T-cell (primary cell): ENCODE measurements around the gene LRP2. TPM values are rescaled to one million over a fixed set of nuclear protein-coding genes. Genes with fewer than 3 reads are reported as not detected.
"Not testable (repeated sequence)": the region's sequence is repeated elsewhere in the genome, so short reads cannot be mapped to it uniquely, and the experiment has no call there.

Experiments
- ATAC-seq, 4 experiments: fragments of 200-7000 bp in 3 of 4; fragments of 150-1000 bp in 1 of 4; cut with Tn5 transposase; replicated peaks in 1 of 4; 1 replicate in 3 of 4; 2 replicates in 1 of 4; pipeline ENCODE4 v1.10.0; 2021; ENCODE audit warnings: moderate library complexity in 3 of 4, mild to moderate bottlenecking in 2 of 4, moderate number of reproducible peaks in 1 of 4
- CTCF ChIA-PET, 2 donors: fragments of 300-600 bp; sonication (Branson Sonifier 250); formaldehyde crosslinking; loops; one replicate each; lab custom pipeline; 2022; ENCODE audit warnings: antibody characterized with exemption in 2 of 2; lab: Charles Lee
- POLR2A ChIA-PET, 2 donors: fragments of 300-600 bp; sonication (Branson Sonifier 250); formaldehyde crosslinking; loops; one replicate each; lab custom pipeline; 2022; ENCODE audit warnings: antibody characterized with exemption in 2 of 2; lab: Charles Lee
- DNase-seq, 35 experiments: peaks; one replicate each; pipeline versions ENCODE4 v3.0.0 to v3.0.0-alpha.2; 2013 to 2023
- H3K27ac ChIP-seq: one replicate; pipeline ENCODE4 v1.5.1; 2013; ENCODE audit warnings: low read length
- H3K27me3 ChIP-seq, 2 experiments: replicated peaks in 1 of 2; 1 replicate in 1 of 2; 2 replicates in 1 of 2; pipeline versions ENCODE4 v1.6.1 to v1.7.0; 2013; ENCODE audit warnings: low read length in 1 of 2, mixed read lengths in 1 of 2; ENCODE audit not compliant: control insufficient read depth in 2 of 2, insufficient read depth in 2 of 2; ENCODE audit errors: extremely low read depth in 1 of 2
- H3K36me3 ChIP-seq, 2 donors: 1 replicate in 1 of 2; 2 replicates in 1 of 2; pipeline versions ENCODE4 v1.6.1 to v1.7.0; 2013; ENCODE audit warnings: low read length in 1 of 2; ENCODE audit not compliant: control insufficient read depth in 2 of 2, insufficient read depth in 1 of 2; ENCODE audit errors: extremely low read depth in 1 of 2
- H3K4me1 ChIP-seq, 2 experiments: 1 replicate in 1 of 2; 2 replicates in 1 of 2; pipeline versions ENCODE4 v1.6.1 to v1.7.0; 2013; ENCODE audit warnings: low read length in 2 of 2, mixed read lengths in 1 of 2; ENCODE audit not compliant: insufficient read depth in 2 of 2, control insufficient read depth in 1 of 2; ENCODE audit errors: extremely low read depth in 1 of 2
- H3K4me3 ChIP-seq, 2 donors: 1 replicate in 1 of 2; 2 replicates in 1 of 2; pipeline versions ENCODE4 v1.5.1 to v1.7.0; 2013; ENCODE audit warnings: mild to moderate bottlenecking in 2 of 2, low read length in 1 of 2, moderate library complexity in 1 of 2; ENCODE audit not compliant: control insufficient read depth in 1 of 2; ENCODE audit errors: extremely low read depth in 1 of 2
- H3K9me3 ChIP-seq: 2 replicates; pipeline ENCODE4 v1.7.0; 2013
- H3K27ac Mint-ChIP-seq, 2 donors: one replicate each; pipeline ENCODE4 v1.8.0; 2020 to 2021; ENCODE audit warnings: mild to moderate bottlenecking in 2 of 2, mixed read lengths in 2 of 2
- H3K27me3 Mint-ChIP-seq, 2 donors: one replicate each; pipeline ENCODE4 v1.8.0; 2021 to 2022; ENCODE audit warnings: mixed read lengths in 2 of 2
- H3K36me3 Mint-ChIP-seq: one replicate; pipeline ENCODE4 v1.8.0; 2021; ENCODE audit warnings: mixed read lengths
- H3K4me1 Mint-ChIP-seq, 3 donors: one replicate each; pipeline ENCODE4 v1.8.0; 2020 to 2022; ENCODE audit warnings: mixed read lengths in 3 of 3, mild to moderate bottlenecking in 1 of 3
- H3K4me3 Mint-ChIP-seq, 3 donors: one replicate each; pipeline ENCODE4 v1.8.0; 2020 to 2022; ENCODE audit warnings: mild to moderate bottlenecking in 3 of 3, mixed read lengths in 3 of 3, moderate library complexity in 3 of 3
- H3K9me3 Mint-ChIP-seq, 3 donors: one replicate each; pipeline ENCODE4 v1.8.0; 2020 to 2022; ENCODE audit warnings: mixed read lengths in 3 of 3
- WGBS: methylation state at CpG from one replicate; pipeline ENCODE4 v1.1.5; 2013; ENCODE audit warnings: missing lambda C conversion rate; ENCODE audit not compliant: insufficient coverage; 5-methylcytosine and 5-hydroxymethylcytosine counted together
- total RNA-seq, 35 experiments: library from RNA in 6 of 35; stranded (reverse) in 6 of 35; fragments of 120-200 nt in 1 of 35; gene quantifications; one replicate each; pipeline versions ENCODE4 v1.2.1 to v1.2.4 and lab custom pipeline; 2013 to 2026

The LRP2 gene
- total RNA-seq (under 1 TPM in 1 of 5 donors, not detected in 4; 0.03 TPM), total RNA-seq (lab: John Stamatoyannopoulos, UW) (0 to 0.13 (median 0) reads per million in 29 experiments)
- not detected for total RNA-seq (2013)

- under 1% methylated on average over 75 of the region's 75 CpGs for WGBS
- ChIA-PET POLR2A (no interaction called here), CTCF (no interaction called here)
- peaks cover 3% of the 10 kb centered on the region for H3K9me3 ChIP-seq
- peaks cover 34 to 48% of the 10 kb centered on the region in 2 donors for H3K27me3 Mint-ChIP-seq
- peaks cover 17 to 46% of the 10 kb centered on the region in 2 experiments for H3K27me3 ChIP-seq
- DNase-seq (peak in 12 of 35 experiments; percentile 4 to 35 (median 18)), ATAC-seq (peak; percentile 12 to 39 (median 24))
- H3K36me3 ChIP-seq: no peaks in the 10 kb centered on the region
- H3K36me3 Mint-ChIP-seq: no peaks in the 10 kb centered on the region
- no peaks in the 10 kb centered on the region for H3K9me3 Mint-ChIP-seq
- H3K4me3 ChIP-seq: peak within 1 kb of the TSS; percentile 67 to 96
- H3K27ac Mint-ChIP-seq: peak within 1 kb of the TSS in 1 of 2 donors; percentile 27
- H3K4me1 Mint-ChIP-seq: peaks cover 33 to 41% (median 38%) of the 10 kb centered on the region in 3 donors
- peaks cover 11 to 35% of the 10 kb centered on the region in 2 experiments for H3K4me1 ChIP-seq
- H3K27ac ChIP-seq: no peak within 1 kb of the TSS
- peak within 1 kb of the TSS; percentile 91 to 94 (median 92) for H3K4me3 Mint-ChIP-seq
These were observed at the start of gene LRP2 for GRCh38 chr2:169362118-169362893. Gene LRP2 (minus strand): TSS chr2:169362534. CDS start chr2:169362399, 135 bp downstream.

- Histone ChIP-seq H3K27me3 (no peaks in the 10 kb centered on the region), H3K36me3 (no peaks in the 10 kb centered on the region), H3K9me3 (no peaks in the 10 kb centered on the region), H3K4me3 (no peak overlapping the region), H3K4me1 (no peaks in the 10 kb centered on the region), H3K27ac (no peak overlapping the region)
- no peak overlapping the region for H3K4me3 Mint-ChIP-seq
- no peak overlapping the region for H3K27ac Mint-ChIP-seq
- DNase-seq (no peak), ATAC-seq (no peak)
- WGBS: 88% methylated on average over 3 of the region's 3 CpGs
- CTCF ChIA-PET: interaction anchor here in 1 of 2 donors (0.9 kb wide), 1 partner anchor 9 kb away, joined by 3 read pairs; no protein-coding TSS in a partner anchor
- no peaks in the 10 kb centered on the region for H3K4me1 Mint-ChIP-seq
- peaks cover 0 to 3% (median 0%) of the 10 kb centered on the region in 3 donors for H3K9me3 Mint-ChIP-seq
- peaks cover 7 to 17% of the 10 kb centered on the region in 2 donors for H3K27me3 Mint-ChIP-seq
- POLR2A ChIA-PET: no interaction called here
- H3K36me3 Mint-ChIP-seq: no peaks in the 10 kb centered on the region
These were observed 44.6 kb upstream of the LRP2 start for GRCh38 chr2:169406891-169407290.

GRCh38 chr2:169399491-169399890 lies 37.2 kb upstream of the LRP2 start:
- H3K4me3 ChIP-seq, H3K27ac Mint-ChIP-seq, H3K9me3 ChIP-seq, H3K27ac ChIP-seq, DNase-seq, H3K36me3 ChIP-seq, ATAC-seq, H3K27me3 ChIP-seq, H3K36me3 Mint-ChIP-seq, POLR2A ChIA-PET, H3K4me1 Mint-ChIP-seq, H3K4me3 Mint-ChIP-seq, H3K4me1 ChIP-seq, CTCF ChIA-PET, H3K9me3 Mint-ChIP-seq: not testable (repeated sequence)
- WGBS: 90% methylated on average over 9 of the region's 13 CpGs
- H3K27me3 Mint-ChIP-seq: peaks cover 23 to 32% of the 10 kb centered on the region in 2 donors

- DNase-seq (no peak), ATAC-seq (no peak)
- Mint-ChIP-seq H3K9me3 (peaks cover 0 to 5% (median 0%) of the 10 kb centered on the region in 3 donors), H3K27ac (no peak overlapping the region), H3K4me3 (no peak overlapping the region), H3K36me3 (no peaks in the 10 kb centered on the region), H3K27me3 (peaks cover 21 to 35% of the 10 kb centered on the region in 2 donors), H3K4me1 (no peaks in the 10 kb centered on the region)
- ChIA-PET CTCF (interaction anchor here (0.5 to 1.2 kb wide), 4 partner anchors 10 to 742 kb away, joined by 3 read pairs; no protein-coding TSS in a partner anchor), POLR2A (interaction anchor here in 1 of 2 donors (0.6 kb wide), 1 partner anchor 66 kb away, joined by 5 read pairs; no protein-coding TSS in a partner anchor)
- Histone ChIP-seq H3K9me3 (no peaks in the 10 kb centered on the region), H3K36me3 (no peaks in the 10 kb centered on the region), H3K4me3 (no peak overlapping the region), H3K4me1 (no peaks in the 10 kb centered on the region), H3K27me3 (peaks cover 0 to 6% of the 10 kb centered on the region in 2 experiments), H3K27ac (no peak overlapping the region)
- WGBS: no CpG with 5 or more reads among the region's 2 CpGs
These were observed 35.4 kb upstream of the LRP2 start for GRCh38 chr2:169397697-169398096.

- Histone ChIP-seq H3K4me1 (no peaks in the 10 kb centered on the region), H3K27ac (no peak overlapping the region), H3K36me3 (no peaks in the 10 kb centered on the region), H3K27me3 (peaks cover 0 to 8% of the 10 kb centered on the region in 2 experiments), H3K9me3 (no peaks in the 10 kb centered on the region), H3K4me3 (no peak overlapping the region)
- DNase-seq: no peak
- CTCF ChIA-PET: no interaction called here
- POLR2A ChIA-PET: no interaction called here
- H3K4me3 Mint-ChIP-seq: no peak overlapping the region
- 76% methylated on average over 5 of the region's 9 CpGs for WGBS
- peaks cover 19 to 32% of the 10 kb centered on the region in 2 donors for H3K27me3 Mint-ChIP-seq
- H3K36me3 Mint-ChIP-seq: no peaks in the 10 kb centered on the region
- H3K4me1 Mint-ChIP-seq: no peaks in the 10 kb centered on the region
- ATAC-seq: no peak
- H3K9me3 Mint-ChIP-seq: peaks cover 0 to 5% (median 0%) of the 10 kb centered on the region in 3 donors
- H3K27ac Mint-ChIP-seq: no peak overlapping the region
These were observed 33.6 kb upstream of the LRP2 start for GRCh38 chr2:169395821-169396374.

- H3K36me3 Mint-ChIP-seq: no peaks in the 10 kb centered on the region
These were observed 30.8 kb upstream of the LRP2 start for GRCh38 chr2:169393068-169393590.

More at GRCh38 chr2:169393068-169393590, 30.8 kb upstream of the LRP2 start:
- Histone ChIP-seq H3K9me3 (no peaks in the 10 kb centered on the region), H3K36me3 (no peaks in the 10 kb centered on the region), H3K27me3 (peaks cover 0 to 10% of the 10 kb centered on the region in 2 experiments), H3K4me1 (no peaks in the 10 kb centered on the region), H3K4me3 (no peak overlapping the region), H3K27ac (no peak overlapping the region)
- no peaks in the 10 kb centered on the region for H3K9me3 Mint-ChIP-seq
- 49% methylated on average over 3 of the region's 7 CpGs for WGBS
- no peak overlapping the region for H3K4me3 Mint-ChIP-seq
- no peak overlapping the region for H3K27ac Mint-ChIP-seq
- POLR2A ChIA-PET: no interaction called here
- ATAC-seq (no peak), DNase-seq (no peak)
- CTCF ChIA-PET: no interaction called here
- H3K4me1 Mint-ChIP-seq: no peaks in the 10 kb centered on the region
- H3K27me3 Mint-ChIP-seq: peaks cover 19 to 28% of the 10 kb centered on the region in 2 donors
